GM19035 (cell line): ENCODE measurements around the gene FBH1.
"Not testable (repeated sequence)": the region's sequence is repeated elsewhere in the genome, so short reads cannot be mapped to it uniquely, and the experiment has no call there.

Experiments
- ATAC-seq: cut with Tn5 transposase; IDR thresholded peaks from one replicate; pipeline ENCODE4 v1.9.1; 2021; ENCODE audit not compliant: unreplicated experiment

The FBH1 gene

GRCh38 chr10:5889624-5890451, at the start of gene FBH1, which contains the start of gene ANKRD16:
Gene FBH1, plus strand, starts transcription at chr10:5890243. Its CDS starts 103 bp downstream, at chr10:5890346.
Gene ANKRD16, minus strand, starts transcription at chr10:5889893. Its CDS starts 539 bp downstream, at chr10:5889354.
- ATAC-seq = peak; percentile 84

GRCh38 chr10:5840314-5841307, 49.4 kb upstream of the FBH1 start:
- ATAC-seq = peak; percentile 76

- no peak for ATAC-seq
These were observed 48.1 kb upstream of the FBH1 start for GRCh38 chr10:5841965-5842364.

GRCh38 chr10:5843686-5844344, 46.2 kb upstream of the FBH1 start:
- no peak for ATAC-seq

GRCh38 chr10:5844345-5845055, 45.5 kb upstream of the FBH1 start:
- ATAC-seq = no peak

- ATAC-seq = not testable (repeated sequence)
These were observed 43.4 kb upstream of the FBH1 start for GRCh38 chr10:5846667-5847066.

GRCh38 chr10:5854131-5854475, 35.9 kb upstream of the FBH1 start:
- ATAC-seq = no peak

GRCh38 chr10:5855979-5856700, 33.9 kb upstream of the FBH1 start:
- no peak for ATAC-seq

- no peak for ATAC-seq
These were observed 33.4 kb upstream of the FBH1 start for GRCh38 chr10:5856701-5857004.

GRCh38 chr10:5858811-5859210, 31.2 kb upstream of the FBH1 start:
- no peak for ATAC-seq

- ATAC-seq = no peak
These were observed 30.0 kb upstream of the FBH1 start for GRCh38 chr10:5860066-5860465.

- peak; percentile 97 for ATAC-seq
These were observed 27.6 kb upstream of the FBH1 start for GRCh38 chr10:5862360-5862961.

GRCh38 chr10:5862981-5863685, 26.9 kb upstream of the FBH1 start:
- ATAC-seq = not testable (repeated sequence)

- ATAC-seq = not testable (repeated sequence)
These were observed 23.5 kb upstream of the FBH1 start for GRCh38 chr10:5866451-5867081.

- not testable (repeated sequence) for ATAC-seq
These were observed 22.9 kb upstream of the FBH1 start for GRCh38 chr10:5867091-5867615.

- not testable (repeated sequence) for ATAC-seq
These were observed 21.7 kb upstream of the FBH1 start for GRCh38 chr10:5868383-5868782.

- no peak for ATAC-seq
These were observed 20.9 kb upstream of the FBH1 start for GRCh38 chr10:5869156-5869555.

GRCh38 chr10:5871596-5871995, 18.4 kb upstream of the FBH1 start:
- ATAC-seq = no peak
